Stimulated activated memory B cell treated with anti-CD40 and anti-IgM and Interleukin-4, amounts not matched to agents 10 μg/mL and 1 μg/mL and 100 μg/mL, for 72 hours (primary cell): ENCODE results near the gene DAAM1.

Source experiments
- ATAC-seq: fragments of 150-1000 bp; cut with Tn5 transposase; 2 replicates; pipeline ENCODE4 v1.10.0; 2021
- H3K27ac Mint-ChIP-seq: one replicate; pipeline ENCODE4 v1.8.0; 2022; ENCODE audit warnings: mild to moderate bottlenecking, mixed read lengths
- H3K27me3 Mint-ChIP-seq: one replicate; pipeline ENCODE4 v1.8.0; 2022; ENCODE audit warnings: mixed read lengths
- H3K36me3 Mint-ChIP-seq: one replicate; pipeline ENCODE4 v1.8.0; 2022; ENCODE audit warnings: mixed read lengths
- H3K4me1 Mint-ChIP-seq: one replicate; pipeline ENCODE4 v1.8.0; 2022; ENCODE audit warnings: mixed read lengths
- H3K4me3 Mint-ChIP-seq: one replicate; pipeline ENCODE4 v1.8.0; 2022; ENCODE audit warnings: mild to moderate bottlenecking, moderate library complexity, mixed read lengths
- H3K9me3 Mint-ChIP-seq: one replicate; pipeline ENCODE4 v1.8.0; 2022; ENCODE audit warnings: mixed read lengths

The DAAM1 gene

DNA sequence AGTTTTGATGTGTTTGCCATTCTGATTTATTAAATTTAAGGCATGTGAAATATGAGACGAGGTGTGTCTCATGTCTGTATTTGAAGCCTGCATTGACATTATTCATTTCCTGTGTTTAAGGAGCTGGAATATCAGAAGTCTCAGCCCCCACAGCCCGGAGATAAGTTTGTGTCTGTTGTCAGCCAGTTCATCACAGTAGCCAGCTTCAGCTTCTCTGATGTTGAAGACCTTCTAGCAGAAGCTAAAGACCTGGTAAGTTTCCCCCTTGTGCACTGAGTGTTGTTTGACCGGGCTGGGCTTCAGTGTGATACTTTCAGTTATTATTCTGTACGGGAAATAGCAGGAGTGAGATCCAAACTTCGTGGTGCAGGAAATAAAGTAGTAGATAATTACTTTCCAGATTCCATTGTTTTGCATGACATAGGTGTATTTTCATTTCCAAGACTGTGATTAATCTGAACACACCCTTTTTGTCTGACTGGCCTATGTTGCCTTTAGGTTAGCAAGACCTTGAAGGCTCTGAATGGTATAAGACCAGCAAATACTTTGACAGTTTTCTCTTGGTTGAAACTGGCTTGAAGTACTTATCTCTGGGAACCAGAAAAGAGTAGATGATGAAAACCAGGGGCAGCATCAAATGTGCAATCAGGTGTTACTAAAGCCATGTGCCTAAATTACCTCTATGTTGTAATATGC lies 175.2 kb downstream of the DAAM1 start:
- ATAC-seq = no peak
- Mint-ChIP-seq H3K27me3 (no peaks in the 10 kb centered on the region), H3K4me3 (no peak overlapping the region), H3K27ac (no peak overlapping the region), H3K36me3 (peaks cover 33% of the 10 kb centered on the region), H3K4me1 (peaks cover 31% of the 10 kb centered on the region), H3K9me3 (no peaks in the 10 kb centered on the region)

DNA sequence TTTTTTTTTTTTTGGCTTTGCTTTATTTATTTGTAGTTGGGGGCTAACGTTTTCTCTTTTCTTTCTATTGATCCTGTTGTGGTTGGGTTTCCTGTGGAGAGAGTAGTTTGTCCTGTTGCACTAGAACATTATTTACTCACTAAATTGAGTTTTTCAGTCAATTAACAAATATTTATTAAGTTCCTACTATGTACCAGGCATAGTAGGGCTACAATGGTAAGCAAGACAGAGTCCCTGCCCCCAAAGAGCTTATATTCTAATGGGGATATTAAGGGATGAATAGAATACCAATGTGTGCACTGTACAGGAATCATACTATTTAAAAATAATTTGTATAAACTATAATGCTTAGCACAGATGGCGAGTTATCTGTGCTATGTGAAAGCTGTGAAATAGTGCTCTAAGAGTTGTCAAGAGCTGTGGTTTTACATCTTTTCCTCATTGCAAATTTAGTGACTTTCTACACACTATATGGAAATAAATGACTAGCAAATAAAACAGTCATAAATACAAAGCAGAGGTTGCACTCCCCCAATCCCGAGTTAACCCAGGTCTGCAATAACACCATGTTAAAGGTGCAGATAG lies 181.8 kb downstream of the DAAM1 start:
- ATAC-seq = no peak
- Mint-ChIP-seq H3K27me3 (no peaks in the 10 kb centered on the region), H3K36me3 (peaks cover 25% of the 10 kb centered on the region), H3K9me3 (no peaks in the 10 kb centered on the region), H3K4me3 (no peak overlapping the region), H3K4me1 (no peaks in the 10 kb centered on the region), H3K27ac (no peak overlapping the region)

GRCh38 chr14:59371771-59372170 lies 183.3 kb downstream of the DAAM1 start:
- Mint-ChIP-seq H3K4me3 (no peak overlapping the region), H3K27me3 (no peaks in the 10 kb centered on the region), H3K9me3 (no peaks in the 10 kb centered on the region)

DNA sequence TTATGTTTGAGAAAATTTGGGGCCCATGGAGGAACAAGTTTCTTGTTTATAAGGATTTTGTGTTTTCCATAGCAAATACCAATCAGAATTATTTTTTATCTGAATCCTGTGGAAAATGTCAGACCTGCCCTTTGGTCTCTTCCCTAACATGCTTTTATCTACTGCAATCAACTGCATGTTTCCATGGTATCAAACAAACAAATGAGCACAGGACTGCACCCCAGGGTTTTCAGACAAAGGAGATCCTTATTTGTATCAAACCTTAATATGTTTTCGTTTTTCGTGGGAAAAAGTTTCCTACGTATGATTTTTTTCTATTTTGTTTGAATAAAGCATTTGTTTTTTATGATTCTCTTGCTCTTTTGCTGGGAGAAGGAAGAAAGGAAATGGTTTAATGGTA lies 185.6 kb downstream of the DAAM1 start:
- Mint-ChIP-seq H3K9me3 (no peaks in the 10 kb centered on the region), H3K36me3 (peaks cover 9% of the 10 kb centered on the region), H3K27ac (no peak overlapping the region), H3K4me1 (no peaks in the 10 kb centered on the region), H3K27me3 (no peaks in the 10 kb centered on the region), H3K4me3 (no peak overlapping the region)
- ATAC-seq = no peak

More at GRCh38 chr14:59371771-59372170, 183.3 kb downstream of the DAAM1 start:
- H3K27ac Mint-ChIP-seq = no peak overlapping the region
- no peak for ATAC-seq
- no peaks in the 10 kb centered on the region for H3K4me1 Mint-ChIP-seq
- peaks cover 25% of the 10 kb centered on the region for H3K36me3 Mint-ChIP-seq

DNA sequence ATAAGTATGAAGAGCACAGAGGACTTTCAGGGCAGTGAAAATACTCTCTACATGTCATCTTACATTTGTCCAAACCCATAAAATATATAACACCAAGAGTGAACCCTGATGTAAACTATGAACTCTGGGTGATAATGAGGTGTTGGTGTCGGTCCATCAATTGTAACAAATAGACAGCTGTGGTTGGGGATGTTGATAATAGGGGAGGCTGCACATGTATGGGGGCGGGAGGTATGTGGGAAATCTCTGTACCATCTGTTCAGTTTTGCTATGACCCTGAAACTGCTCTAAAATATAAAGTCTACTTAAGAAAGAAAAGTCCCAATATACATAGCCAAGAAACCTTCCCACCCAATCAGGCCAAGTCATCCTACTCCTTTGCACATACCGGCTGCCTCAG lies 188.2 kb downstream of the DAAM1 start:
- no peak for ATAC-seq
- no peaks in the 10 kb centered on the region for H3K4me1 Mint-ChIP-seq

DNA sequence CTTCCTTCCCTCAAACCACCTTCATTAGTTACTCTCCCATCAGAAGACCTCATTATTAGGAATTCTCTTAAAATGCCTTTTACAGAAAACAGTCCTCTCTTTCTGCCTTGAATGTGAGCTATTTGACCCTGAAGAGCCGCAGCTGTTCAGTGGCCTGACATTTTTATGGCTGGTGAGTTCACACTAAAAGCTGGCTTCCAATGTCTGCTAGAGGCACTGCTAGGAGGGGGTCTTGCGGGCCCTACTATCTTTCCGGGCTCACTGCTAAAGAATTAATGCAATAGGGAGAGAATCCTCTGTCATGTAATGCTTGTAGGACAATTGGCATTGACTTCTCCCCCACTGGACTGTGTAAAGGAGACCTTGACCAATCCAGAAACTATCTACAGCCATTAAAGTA lies 189.0 kb downstream of the DAAM1 start:
- Mint-ChIP-seq H3K9me3 (no peaks in the 10 kb centered on the region), H3K4me3 (no peak overlapping the region), H3K36me3 (no peaks in the 10 kb centered on the region), H3K27ac (no peak overlapping the region), H3K27me3 (no peaks in the 10 kb centered on the region), H3K4me1 (no peaks in the 10 kb centered on the region)
- ATAC-seq = no peak

More for the DNA sequence above, 188.2 kb downstream of the DAAM1 start:
- Mint-ChIP-seq H3K27me3 (no peaks in the 10 kb centered on the region), H3K4me3 (no peak overlapping the region), H3K36me3 (no peaks in the 10 kb centered on the region), H3K27ac (no peak overlapping the region), H3K9me3 (no peaks in the 10 kb centered on the region)

DNA sequence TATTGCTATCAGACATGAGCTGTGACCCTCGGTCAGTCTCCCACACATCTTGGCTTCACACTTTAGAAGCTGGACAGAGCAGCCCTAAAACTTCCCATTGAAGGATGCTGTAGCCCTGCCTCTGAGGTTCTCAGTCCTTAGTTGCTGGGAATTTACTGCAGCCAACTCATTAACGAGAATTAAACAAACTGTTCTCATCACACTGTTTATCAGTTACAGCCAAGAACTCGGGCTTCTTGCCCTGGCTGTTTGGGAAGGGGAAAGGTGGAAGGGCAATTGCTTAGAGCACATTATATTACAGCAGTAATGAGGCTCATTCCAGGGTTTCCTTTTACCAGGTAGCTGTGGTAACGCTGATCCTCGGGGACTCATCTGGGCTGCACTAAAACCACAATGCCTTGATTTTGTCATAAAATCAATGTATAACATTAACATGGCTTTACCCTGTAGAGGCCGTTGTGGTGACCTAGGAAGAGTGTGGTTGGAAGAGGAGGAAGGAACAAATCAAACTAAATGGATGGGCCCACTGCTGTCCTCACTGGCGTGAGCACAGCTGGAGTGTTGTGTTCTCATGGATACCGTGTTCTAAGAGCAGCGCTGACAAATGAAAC lies 189.6 kb downstream of the DAAM1 start:
- H3K27me3 Mint-ChIP-seq = no peaks in the 10 kb centered on the region
- ATAC-seq = no peak
- no peaks in the 10 kb centered on the region for H3K9me3 Mint-ChIP-seq
- H3K36me3 Mint-ChIP-seq = no peaks in the 10 kb centered on the region
- H3K4me3 Mint-ChIP-seq = no peak overlapping the region
- no peaks in the 10 kb centered on the region for H3K4me1 Mint-ChIP-seq
- H3K27ac Mint-ChIP-seq = no peak overlapping the region

- Mint-ChIP-seq H3K4me1 (no peaks in the 10 kb centered on the region), H3K27ac (no peak overlapping the region), H3K9me3 (peaks cover 11% of the 10 kb centered on the region), H3K27me3 (no peaks in the 10 kb centered on the region), H3K36me3 (peaks cover 6% of the 10 kb centered on the region), H3K4me3 (no peak overlapping the region)
- no peak for ATAC-seq
These were observed 201.5 kb downstream of the DAAM1 start for GRCh38 chr14:59389936-59390335.

DNA sequence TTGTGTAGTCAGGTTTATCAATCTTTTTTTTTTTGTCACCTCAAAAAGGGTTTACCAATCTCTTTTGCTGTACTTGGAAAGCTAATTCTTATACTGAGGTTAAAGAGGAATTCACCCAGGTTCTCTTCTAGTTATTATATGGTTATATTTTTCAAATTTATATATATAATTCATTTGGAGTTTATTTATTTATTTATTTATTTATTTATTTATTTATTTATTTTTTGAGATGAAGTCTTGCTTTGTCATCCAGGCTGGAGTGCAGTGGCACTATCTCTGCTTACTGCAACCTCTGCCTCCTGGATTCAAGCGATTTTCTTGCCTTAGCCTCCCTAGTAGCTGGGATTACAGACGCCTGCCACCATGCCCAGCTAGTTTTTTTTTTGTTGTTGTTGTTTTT lies 202.9 kb downstream of the DAAM1 start:
- H3K36me3 Mint-ChIP-seq = peaks cover 6% of the 10 kb centered on the region
- H3K27ac Mint-ChIP-seq = no peak overlapping the region
- H3K9me3 Mint-ChIP-seq = peaks cover 6% of the 10 kb centered on the region
- H3K27me3 Mint-ChIP-seq = no peaks in the 10 kb centered on the region
- no peaks in the 10 kb centered on the region for H3K4me1 Mint-ChIP-seq
- H3K4me3 Mint-ChIP-seq = no peak overlapping the region
- no peak for ATAC-seq

DNA sequence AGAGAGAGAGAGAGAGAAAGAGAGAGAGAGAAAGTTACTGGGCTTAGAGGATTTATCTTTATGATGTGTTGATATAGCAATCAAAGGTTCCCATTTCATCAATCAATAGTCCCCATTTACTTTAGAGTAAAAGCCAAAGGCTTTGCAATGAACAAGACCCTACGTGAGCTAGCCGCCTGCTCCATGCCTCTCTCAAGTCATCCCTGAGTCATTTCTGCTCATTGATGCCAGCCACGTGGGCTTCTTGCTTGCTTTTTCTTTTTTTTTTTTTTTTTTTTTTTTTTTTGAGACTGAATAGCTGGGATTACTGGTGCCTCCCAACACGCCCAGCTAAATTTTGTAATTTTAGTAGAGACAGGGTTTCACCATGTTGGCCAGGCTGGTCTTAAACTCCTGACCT lies 205.8 kb downstream of the DAAM1 start:
- no peaks in the 10 kb centered on the region for H3K36me3 Mint-ChIP-seq
- H3K27ac Mint-ChIP-seq = no peak overlapping the region
- H3K4me1 Mint-ChIP-seq = peaks cover 7% of the 10 kb centered on the region
- no peaks in the 10 kb centered on the region for H3K27me3 Mint-ChIP-seq
- ATAC-seq = no peak
- no peaks in the 10 kb centered on the region for H3K9me3 Mint-ChIP-seq
- H3K4me3 Mint-ChIP-seq = no peak overlapping the region

GRCh38 chr14:59395672-59396071 lies 207.2 kb downstream of the DAAM1 start:
- Mint-ChIP-seq H3K4me3 (no peak overlapping the region), H3K36me3 (no peaks in the 10 kb centered on the region), H3K27me3 (no peaks in the 10 kb centered on the region), H3K27ac (no peak overlapping the region), H3K4me1 (peaks cover 8% of the 10 kb centered on the region), H3K9me3 (no peaks in the 10 kb centered on the region)
- no peak for ATAC-seq

DNA sequence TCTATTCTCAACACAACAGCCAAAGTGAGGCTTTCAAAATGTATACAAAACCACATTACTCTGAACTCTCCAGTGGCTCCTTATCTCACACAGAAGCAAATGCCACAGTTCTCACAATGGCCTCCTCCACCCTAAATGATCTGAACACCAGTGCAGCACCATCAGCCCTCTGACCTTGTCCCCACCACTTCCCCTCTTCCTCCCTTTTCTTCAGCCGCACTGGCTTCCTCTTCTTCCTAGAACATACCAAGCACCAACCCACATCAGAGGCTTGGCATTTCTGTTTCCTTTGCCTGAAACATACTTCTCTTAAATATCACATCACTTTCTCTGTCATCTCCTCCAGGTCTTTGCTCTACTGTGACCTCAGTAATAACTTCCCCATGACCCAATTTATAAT lies 210.4 kb downstream of the DAAM1 start:
- H3K27me3 Mint-ChIP-seq = no peaks in the 10 kb centered on the region
- no peak for ATAC-seq
- peaks cover 8% of the 10 kb centered on the region for H3K4me1 Mint-ChIP-seq
- no peak overlapping the region for H3K27ac Mint-ChIP-seq
- H3K36me3 Mint-ChIP-seq = no peaks in the 10 kb centered on the region
- no peaks in the 10 kb centered on the region for H3K9me3 Mint-ChIP-seq
- H3K4me3 Mint-ChIP-seq = no peak overlapping the region

DNA sequence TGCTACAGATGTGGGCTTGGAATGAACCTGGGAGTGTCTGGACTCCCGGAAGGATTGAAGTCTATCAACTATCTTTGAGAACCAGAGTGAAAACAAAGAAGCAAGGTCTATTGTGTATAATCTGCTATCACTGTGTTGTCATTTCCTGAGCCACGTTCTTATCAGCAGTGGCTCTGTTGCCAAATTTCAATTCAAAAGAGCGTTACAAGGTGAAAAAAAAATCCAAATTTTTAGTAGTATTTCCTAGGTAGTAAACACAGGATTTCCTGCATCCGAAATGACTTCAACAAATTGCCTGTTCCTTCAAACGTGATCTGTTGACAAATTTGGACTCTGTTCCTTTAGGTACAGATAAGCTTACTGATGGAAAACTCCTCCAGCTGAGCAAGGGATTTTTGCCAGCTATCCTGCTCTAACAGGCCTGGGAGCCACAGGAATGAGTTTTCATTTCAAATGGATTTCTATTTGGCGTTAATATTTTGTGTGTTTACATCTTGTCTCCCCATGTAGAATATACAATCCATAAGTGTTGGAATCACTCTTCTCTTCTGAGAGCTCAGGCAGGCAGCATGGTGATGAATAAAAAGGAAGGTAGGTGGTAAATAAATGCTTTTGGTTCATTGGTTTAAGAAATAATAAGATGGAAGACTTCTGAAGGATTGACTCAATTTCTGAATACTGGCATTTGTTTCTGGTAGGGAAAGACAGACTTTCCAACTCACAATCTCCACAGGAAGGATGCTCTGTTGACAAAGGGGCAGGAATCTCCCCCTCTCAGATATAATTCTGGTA lies 218.2 kb downstream of the DAAM1 start:
- ATAC-seq = no peak
- Mint-ChIP-seq H3K9me3 (peaks cover 2% of the 10 kb centered on the region), H3K4me3 (no peak overlapping the region), H3K36me3 (peaks cover 6% of the 10 kb centered on the region), H3K27me3 (peaks cover 12% of the 10 kb centered on the region), H3K27ac (no peak overlapping the region), H3K4me1 (no peaks in the 10 kb centered on the region)

GRCh38 chr14:59407246-59408010 lies 219.0 kb downstream of the DAAM1 start:
- Mint-ChIP-seq H3K27me3 (peaks cover 12% of the 10 kb centered on the region), H3K36me3 (peaks cover 6% of the 10 kb centered on the region), H3K27ac (no peak overlapping the region), H3K9me3 (peaks cover 5% of the 10 kb centered on the region), H3K4me3 (no peak overlapping the region), H3K4me1 (no peaks in the 10 kb centered on the region)
- no peak for ATAC-seq
